GM21576 (cell line): ENCODE data around the gene CXCR5.

ENCODE experiments used
- ATAC-seq: cut with Tn5 transposase; IDR thresholded peaks from one replicate; pipeline ENCODE4 v1.9.1; 2021; ENCODE audit warnings: mild to moderate bottlenecking, moderate library complexity; ENCODE audit not compliant: unreplicated experiment

CXCR5 gene

DNA sequence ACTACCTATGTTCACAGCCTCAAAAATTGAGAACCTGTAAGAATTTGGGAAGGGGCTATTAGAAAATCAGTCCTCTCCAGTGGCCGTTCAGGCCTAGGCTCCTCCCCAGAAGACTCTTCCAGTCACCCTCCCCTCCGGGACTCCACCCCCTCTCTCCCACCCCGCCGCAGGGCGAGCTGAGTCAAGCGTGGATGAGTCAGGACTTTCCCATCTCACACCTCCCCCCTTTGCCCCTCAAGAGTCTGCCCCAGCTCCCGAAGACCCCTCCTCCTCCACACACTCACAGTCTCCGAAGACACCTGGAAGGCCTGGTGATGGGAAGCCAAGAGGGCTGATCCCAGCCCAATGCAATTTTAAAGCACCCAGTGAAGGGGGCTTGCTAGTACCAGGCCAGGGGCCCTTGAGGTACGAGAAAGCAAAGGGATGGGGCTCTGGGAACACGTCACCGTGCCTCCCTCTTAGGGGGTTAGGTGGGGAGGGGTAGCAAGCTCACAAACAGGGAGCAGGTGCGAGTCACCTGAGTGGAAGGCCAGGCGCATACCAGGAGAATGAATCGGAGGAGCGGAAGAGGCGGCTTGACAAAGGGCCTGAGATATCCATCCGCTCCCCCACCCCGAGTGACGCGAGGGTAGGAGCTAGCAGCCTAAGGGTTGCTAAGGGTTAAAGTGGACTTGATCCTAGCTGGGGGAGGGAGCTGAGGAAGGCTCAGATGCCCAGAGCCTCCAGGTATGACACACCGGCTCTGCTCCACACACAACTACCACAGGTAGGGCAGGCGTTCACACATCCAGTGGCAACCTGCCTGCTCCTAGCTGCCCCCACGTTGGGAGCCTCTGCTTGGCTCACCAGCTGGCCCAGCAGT, 28.4 kb downstream of the CXCR5 start:
- ATAC-seq = no peak

DNA sequence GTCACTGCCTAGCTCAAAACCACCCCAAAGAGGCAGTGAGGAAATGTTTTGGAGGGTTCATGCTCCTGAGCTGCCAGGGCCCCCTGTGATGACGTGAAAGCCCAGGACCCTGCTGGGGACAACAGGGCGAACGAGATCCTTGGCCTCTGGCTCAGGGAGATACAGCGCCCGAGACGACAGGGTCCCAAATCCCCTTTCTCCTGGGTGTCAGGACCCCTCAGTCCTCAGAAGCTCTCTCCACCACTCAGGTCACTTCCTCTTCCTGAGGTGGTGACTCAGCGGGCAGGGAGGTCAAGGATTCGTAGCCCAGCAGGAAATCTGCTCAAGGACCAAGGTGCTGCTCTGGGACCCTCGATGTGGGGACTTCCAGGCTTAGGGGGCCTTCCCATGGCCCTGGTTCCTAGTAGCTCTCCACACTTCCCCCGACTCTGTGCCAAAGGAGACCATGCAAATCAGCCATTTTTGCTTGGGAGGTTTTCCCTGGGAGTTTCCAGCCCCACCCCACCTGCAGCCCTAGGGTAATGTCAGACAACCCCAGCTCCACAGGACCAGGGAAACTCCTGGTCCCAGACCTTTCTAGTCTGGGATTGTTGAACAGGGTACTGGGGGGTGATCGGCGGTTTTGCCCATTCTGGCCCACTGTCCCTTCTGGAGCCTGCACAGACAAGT, 29.2 kb downstream of the CXCR5 start:
- no peak for ATAC-seq

DNA sequence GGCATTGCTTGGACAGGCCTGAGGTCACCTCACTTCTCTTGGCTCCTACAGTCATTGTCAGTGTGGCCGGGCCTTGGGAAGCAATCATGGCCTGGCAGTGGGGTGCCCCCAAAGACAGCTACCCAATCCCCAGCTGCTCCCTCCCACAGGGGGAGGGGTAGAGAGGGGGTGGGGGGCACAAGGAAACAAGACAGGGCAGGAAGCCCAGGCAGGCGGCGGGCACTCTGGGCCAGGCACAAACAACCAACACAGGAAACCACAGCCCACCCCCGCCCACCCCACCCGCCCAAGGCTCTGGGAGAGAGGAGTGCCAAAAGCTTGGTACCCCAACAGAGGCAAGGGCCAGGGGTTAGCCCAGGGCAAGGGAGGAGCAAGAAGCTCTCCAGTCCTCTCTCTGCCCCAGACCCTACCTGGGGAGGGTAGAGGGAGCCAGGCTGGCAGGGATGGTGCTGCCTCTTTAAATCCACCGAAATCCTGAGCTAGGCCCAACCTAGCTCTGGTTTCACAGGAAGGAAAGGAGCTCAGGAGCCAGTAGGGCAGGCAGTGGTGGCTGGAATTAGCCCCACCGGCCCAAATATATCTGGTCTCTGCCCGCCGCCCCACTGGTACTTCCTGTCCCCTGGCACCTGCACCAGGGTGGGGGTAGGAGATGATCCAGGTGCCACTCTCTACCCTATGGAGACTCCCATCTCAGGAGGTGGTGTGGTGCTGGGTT, 29.9 kb downstream of the CXCR5 start:
- no peak for ATAC-seq

DNA sequence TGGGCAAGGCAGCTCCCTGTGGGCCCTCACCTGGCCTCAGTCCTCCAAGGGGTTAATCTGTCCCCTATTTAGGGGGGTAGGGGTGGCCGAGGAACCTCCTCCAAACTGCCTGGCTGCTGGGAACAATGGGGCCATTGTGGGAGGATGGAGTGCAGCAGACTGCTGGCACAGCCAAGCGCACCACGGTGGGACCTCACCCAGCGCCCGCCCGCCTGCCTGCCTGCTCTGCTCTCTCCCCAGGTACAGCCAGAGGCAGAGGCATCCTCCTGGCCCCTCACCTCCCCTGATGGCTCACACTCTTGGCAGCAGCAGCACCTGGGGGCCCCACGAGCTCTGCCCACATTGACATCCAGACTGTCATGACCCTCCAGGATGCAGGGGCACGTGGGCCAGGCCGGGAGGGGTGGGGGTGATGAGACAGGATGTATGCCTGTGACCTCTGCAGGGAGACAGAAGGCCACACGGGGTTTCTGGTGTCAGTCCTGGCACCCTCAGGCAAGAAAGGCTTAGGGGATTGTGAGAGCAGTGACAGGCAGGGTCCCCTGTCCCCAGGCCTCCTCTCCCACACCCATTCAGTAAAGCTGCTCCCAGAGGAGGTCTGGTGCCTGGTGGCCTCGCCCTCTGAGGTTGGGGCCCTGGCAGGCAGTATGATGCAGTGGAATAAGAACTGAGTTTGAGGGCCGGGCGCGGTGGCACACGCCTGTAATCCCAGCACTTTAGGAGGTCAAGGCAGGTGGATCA, 30.7 kb downstream of the CXCR5 start:
- ATAC-seq = no peak

DNA sequence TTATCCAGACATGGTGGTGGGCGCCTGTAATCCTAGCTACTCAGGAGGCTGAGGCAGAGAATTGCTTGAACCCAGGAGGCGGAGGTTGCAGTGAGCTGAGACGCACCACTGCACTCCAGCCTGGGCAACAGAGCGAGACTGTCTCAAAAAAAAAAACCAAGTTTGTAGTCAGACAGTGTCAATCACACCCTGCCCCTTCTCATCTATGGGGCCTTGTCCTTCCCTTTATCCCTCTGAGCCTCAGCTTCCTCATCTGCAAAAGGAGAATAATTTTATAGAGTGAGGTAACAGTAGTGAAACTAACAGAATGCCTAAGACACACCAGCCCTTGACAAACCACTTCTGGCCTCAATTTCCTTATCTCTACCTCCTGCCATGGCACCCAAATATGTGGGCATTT, 31.3 kb downstream of the CXCR5 start:
- no peak for ATAC-seq

DNA sequence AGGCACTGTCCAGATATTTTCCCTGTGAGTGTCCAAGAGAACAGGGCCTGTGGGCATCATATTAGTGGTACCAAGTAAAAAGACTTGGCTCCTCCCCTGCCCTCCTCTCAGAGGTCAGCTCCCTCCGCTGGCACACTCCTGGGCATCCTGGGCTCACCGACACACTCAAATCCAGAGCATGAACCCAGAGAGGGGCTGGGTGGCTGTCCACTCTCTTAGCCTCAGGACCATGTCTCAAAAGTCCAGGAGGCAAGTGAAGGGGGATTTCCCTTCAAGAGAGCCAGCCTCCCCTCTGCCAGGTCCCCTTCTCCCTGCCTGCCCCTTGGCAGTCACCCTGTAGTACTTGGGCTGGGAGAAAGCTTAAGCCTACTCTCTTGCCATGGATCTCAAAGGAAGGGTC, 31.7 kb downstream of the CXCR5 start:
- ATAC-seq = no peak

DNA sequence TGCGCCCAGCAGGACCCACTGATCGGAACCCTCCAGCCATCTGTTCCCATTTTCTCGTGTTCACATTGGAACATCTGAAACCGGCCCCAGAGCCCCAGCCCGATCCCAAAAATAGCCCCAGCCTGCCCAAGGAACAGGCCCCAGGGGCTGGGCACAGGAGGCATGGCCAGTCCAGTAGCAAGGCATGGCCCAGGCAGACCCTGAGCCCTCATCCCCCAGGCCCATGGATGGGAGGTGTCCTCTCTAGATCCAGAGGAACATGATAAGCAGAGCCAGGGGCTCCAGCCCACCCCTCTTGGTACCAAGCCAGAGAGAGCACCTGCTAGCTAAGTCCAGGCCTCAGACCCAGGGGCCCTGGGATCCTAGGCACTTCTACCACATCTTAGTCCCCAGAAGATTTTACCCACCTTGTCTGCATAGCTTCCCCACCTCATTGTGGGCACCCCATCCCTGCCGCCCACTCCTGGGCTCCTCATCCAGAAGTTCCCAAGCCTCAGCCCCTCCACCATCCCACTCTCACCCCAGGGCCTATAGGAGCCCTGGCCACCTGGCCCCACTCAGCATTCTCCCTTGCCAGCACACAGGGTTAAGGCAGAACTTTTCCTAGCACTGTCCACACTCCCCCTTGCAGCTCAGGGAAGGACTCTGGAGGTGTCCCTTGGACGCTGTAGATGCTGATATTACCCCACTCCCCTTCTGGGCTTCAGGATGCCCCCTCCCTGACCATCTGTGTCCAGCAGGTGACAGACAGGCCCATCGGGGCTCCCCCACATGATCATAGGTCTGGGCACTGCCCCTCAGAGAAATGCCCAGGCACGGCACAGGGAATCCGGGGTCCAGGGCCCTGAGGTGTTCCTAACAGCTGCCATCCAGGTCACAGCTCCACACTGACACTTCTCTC, 32.5 kb downstream of the CXCR5 start:
- no peak for ATAC-seq

DNA sequence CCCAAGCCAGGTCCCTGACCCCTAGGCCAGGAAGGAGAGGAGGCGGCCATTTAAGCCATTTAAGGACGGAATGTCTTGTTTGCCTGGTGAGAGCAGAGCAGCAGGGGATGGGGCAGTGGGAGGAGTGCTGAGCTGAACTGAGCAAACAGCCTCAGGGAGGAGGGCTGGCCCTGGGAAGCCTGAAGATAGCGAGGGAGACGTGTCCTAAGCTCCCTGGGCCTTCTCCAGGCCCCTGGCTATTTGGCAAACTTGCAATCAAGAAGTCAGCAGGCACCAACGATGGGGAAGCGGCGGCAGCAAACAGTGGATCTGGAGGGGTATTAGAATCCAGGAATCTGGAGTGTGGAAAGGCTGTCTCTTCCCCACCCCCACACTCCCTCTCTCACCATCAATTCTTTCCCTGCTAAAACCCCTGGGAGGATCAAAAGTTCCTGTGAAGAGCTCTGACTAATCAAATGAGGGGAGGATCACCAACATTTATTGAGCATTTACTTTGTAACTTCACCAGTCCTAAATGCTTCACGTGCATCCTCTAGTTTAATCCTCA, 33.2 kb downstream of the CXCR5 start:
- ATAC-seq = no peak

DNA sequence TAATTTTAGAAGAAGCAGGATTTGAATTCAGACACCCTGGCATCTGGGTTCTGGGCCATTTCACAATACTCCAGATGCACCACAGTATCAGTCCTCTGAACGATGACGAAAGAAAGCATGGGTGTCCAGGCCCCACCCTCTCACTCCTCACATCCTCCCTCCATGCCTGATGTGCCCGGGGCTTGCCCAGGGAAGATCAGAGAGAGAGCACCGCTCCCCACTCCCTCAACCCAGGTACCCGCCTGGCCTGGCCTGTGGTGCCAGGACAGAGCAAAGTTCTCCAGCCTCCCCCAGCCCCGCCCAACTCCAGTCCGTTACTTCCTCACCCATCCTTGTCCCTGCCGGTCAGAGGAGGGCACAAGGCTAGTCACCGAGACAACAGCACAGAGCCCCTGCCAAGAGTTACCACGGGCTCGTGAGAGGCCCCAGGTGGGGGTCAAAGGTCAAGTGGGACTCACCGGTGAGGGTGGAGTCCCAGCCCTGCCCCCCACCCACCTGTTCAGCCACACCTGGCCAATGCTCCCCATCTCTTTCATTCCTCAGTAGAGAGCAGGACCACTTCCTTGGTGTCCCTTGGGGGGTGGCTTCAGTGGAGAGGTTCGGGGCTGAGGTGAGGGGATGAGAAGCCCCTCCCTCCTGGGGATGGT, 33.9 kb downstream of the CXCR5 start:
- ATAC-seq = no peak

DNA sequence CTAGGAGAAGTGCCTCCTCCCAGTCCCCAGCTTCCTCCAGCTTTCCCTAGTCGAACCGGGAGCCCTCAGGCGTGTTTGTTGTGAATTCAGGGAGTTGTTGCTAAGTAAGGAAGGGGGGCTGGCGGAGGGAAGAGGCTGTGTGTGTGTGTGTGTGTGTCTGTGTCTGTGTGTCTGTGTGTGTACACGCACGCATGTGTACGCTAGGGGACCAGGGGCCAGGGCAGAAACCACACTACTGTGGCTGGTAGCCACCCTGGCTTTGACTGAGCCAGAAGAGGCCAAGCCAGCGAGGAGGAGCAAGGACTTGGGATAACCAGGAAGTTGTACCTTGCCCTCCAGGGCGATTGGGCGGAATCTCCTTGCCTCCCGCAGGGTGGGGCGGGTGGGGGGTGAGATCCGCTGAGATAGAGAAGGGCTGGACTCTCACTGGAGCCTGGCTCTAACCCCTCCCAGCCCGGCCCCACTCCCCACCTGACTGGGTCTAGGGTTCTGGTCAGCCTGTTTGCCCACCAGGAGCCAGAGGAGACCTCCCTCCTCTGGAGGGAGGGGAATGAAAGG, 34.5 kb downstream of the CXCR5 start:
- ATAC-seq = no peak

DNA sequence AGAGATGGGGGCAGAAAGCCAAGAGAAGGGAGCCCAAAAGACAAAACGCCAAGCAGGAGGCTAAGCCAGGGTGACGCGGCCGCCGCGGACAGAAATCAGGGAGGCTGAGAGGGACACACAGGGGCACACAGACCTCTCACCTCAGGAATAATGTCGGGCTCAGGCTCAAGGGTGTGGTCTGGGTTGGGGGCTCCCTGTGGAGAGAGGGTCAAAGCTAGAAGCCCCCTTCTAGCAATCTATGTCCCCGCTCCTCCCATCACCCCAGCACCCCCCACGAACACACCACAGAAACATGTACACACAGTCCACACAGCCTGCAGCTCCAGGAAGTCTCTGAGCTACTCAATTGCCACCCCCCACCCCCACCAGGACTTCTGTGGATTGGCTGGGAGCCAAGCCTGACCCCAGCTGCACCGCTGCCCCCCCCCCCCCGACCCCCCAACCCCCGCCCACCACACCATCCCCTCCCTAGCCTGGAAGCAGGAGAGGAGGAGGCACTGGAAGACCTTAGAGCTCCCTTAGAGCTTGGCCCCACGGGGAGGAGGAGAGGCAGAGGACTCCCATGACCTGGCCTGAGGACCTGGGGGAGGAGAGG, 35.1 kb downstream of the CXCR5 start:
- ATAC-seq = no peak

DNA sequence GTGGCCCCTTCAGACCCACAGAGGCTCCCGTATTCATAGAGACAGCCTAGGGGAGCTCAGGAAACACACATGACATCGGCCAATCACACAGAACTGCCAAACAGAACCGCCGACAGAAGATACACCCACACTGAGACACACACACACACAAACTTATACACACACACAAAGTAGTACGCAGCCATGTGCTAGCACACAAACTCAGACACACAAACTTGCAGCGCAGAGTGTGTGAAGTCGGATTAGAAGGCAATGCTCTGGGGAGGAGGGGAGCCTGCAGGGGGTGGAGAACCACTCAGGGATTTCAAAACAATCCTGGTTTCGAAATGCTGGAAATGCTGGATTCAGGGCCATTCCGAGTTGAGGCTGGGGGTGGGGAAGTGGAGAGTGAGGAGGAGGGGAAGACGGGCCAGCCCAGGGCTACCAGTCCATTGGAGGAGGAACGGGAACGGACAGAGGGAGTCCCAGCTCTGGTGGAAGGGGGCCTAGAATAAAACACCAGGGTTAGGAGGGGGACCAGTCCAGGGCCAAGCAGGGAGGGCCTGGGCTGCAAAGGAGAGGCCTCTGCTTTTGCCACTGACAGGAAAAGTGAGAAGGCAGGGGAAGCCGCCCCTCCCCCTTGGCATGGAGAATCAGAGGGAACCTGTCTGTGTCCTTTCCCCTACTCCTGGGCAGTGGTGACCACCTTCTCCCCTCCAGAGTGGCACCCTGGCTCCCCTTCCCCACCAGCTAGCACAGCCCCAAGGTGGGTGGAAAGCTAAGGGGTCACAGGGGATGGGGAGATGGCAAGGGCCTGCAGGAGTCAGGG, 37.6 kb downstream of the CXCR5 start:
- no peak for ATAC-seq

DNA sequence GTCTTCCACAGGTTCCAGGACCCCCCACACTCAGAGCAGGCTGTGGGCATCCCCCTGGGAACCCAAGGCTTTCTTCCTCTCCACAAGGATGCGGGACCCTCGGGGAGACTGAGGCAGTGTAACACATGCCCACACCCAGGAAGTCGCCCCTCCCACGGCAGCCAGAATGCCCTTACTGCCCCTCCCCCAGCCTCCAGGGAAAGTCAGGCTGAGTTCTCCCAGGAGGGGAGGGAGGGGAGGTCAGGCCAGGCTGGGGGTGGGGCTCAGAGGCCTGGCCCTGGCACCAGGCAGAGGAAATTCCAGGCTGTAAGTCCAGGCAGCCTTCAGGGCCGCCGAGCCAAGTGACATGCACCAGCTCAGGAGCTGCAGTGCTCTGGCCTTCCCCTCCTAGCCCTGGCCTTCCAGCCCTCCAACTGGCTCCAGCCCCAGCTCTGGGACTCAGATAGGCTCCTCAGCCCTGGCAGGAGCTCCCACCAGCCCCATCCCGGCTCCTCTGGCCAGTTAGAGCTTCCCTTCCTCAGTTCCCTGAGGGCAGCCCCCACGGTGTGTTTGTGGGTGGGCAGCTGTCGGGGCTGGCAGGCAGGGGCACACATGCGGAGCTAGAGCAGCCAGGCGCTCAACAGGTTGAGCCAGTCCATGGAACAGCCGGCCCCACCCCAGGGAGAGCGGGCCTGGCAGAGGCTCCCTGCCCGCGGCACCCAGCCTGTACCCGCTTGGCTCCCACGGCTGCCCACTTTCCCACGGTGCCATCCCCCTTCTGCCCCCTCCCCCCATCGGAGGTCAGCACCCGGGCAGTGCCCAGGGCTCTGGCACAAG, 38.4 kb downstream of the CXCR5 start:
- ATAC-seq = no peak

DNA sequence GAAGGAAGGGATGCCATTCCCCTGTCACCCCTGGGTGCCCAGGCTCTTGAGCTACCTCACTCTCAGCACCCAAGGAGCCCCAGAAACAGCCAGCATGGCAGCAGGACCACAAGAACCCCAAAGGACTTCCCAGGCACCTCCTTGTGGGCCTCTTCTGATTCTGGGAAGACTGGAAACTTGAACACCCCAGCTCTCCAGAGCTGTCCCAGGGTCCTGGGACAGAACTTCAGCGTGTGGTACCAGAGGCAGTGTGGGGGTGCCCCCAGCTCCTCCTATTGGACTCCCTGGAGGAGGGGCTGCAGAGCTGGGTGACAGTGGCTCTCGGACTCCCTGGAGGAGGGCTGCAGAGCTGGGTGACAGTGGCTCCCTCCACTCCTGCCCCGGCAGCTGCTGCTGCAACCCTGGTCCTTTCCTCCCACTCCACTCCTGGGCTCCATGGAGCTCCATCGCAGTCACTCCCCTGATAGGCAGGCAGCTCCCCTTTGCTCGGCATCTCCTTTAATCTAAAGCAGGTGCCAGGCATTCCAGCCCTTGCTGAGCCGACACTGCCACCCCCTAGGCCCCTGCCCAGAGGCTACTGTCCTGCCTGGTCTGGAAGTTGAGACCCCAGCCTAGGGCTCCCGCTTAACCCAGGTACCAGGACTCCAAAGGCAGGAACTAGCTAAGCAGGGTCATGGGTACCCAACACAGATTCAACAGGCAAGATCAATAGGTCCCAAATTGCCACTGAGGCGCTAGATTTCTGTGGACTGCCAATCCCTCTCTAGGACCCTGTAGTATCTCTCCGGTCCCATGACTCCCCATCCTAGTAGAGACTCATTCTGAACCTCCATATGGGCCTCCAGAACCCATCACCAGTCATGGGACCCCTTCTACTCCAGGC, 39.3 kb downstream of the CXCR5 start:
- no peak for ATAC-seq

DNA sequence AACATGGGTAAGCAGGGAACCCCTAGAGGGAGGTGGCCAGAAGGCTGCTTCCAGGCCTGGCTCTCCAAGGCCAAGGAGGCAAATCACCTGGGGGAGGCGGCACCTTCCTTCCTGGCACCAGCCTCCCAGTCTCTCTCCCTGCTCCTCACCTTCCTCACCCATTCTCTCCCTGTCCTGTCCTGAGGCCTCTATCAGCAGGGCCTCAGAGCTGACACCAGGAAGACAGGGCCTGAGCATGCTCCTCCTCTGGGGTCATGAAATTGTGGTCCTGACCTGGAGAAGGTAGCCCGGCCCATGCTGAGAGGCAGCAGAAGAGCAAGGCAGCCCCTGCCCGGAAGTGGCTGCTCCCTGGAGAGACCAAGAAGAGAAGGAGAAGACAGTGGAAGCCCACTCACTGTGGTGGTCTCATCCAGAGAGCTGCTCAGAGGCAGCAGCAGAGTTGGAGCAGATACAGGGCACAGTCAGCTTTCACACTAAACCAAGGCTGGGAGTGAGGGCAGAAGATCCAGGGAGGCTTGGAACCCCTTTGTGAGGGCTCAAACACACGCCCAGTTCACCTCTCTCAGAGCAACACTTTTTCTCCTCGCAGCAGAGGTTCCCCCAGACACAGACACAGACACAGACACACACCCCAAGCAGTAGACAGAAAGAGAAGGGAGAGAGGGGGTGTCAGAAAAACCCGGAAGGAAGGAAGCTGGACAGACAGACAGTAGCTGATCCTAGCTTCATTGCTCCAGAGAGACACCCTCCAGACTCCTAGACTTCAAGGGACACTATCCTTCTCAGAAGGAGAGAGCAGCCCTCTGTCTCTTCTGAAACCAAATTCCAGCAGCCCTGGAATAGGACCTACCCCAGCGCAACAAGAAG, 40.3 kb downstream of the CXCR5 start:
- ATAC-seq = no peak
